GM19239 (cell line): ENCODE results near the gene GTPBP1.
A peak's percentile ranks its signal among the peaks of the same experiment; 100 is the strongest.

Experiments
- DNase-seq: peaks from one replicate; pipeline ENCODE4 v3.0.0; 2011; ENCODE audit warnings: low spot score; ENCODE audit not compliant: insufficient read length
- FAIRE-seq: peaks from 2 replicates; lab custom pipeline; 2011; peaks lifted over from hg19 to GRCh38; lab: Jason Lieb, UNC

Gene GTPBP1

DNA sequence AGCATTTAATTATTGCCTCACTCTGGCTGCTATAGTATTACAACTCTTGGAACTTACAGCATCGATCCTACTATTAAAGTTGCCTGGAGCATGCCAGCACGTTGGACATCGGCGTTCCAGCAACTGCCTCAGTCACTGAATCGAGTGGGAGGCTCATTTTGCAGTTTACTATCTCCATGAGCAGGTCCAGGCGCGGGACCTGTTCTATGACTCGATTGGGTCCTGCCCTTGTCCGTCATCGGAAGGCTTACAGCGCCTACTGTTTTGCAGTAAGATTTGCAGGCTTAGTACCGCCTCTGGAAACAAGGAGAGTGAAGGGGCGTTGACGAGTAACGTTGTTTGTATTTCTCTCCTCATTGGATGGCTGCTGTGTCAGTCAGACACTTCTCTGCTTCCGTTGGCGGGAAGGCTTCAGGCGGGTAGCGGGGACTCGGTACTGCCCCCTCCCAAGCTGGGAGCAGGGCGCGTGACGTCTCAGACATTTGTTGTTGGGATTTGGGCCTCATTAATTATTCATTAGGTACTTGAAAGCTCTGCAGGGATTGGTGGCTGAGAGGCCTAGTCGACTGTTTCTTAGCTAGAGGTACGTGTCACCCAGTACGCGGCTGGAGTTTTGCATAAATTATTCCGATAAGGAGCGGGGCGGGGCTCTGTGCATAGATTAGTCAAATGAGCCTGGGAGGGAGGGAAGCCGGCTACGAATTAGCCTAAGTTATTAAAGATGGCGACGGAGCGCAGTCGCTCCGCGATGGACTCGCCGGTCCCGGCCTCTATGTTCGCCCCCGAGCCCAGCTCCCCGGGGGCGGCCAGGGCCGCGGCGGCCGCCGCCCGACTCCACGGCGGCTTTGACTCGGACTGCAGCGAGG lies at the start of gene GTPBP1:
GTPBP1 (plus strand) TSS at position 710 of the 866 bp plus-strand sequence; CDS start at position 722, 12 bp downstream.
- FAIRE-seq: peak; percentile 99
- DNase-seq: peak; percentile 88

DNA sequence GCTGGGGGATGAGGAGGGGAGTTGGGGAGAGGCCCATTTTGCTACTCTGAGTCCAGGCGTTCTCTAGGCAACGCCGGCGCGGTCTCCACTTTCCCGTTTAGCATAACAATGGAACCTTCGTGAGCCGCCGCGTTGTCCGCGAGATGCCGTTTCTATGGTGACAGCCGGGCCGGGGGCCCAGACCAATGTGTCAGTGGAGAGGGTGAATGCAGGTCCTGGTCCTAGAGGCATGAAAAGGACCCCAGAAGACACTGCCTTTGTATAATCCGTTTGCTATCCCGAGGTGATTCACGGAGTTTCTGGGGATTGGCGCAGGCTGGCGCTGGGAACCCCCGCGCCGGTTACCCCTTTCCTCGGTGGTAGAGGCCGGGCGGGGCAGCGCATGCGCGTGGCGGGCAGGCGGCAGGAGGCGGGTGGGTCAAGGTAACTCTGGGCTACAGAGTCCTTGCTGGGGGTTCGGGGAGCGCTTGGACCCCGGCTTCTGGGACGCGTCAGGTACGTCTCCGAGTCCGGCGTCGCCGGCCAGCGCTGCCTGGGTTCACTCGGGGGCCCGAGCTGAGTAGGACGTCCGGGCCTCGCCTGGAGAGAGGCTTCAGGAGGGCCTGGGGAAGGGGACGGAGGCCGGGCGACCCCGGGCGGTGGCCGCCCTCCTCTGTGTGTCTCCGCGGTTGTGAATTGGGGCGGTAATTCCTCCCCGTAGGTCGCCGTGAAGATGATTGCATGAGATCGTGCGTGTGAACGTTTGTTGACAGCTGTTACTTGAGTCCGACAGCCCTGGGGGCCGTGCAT lies 49.3 kb upstream of the GTPBP1 start, which contains the start of the genes CBY1 and FAM227A:
CBY1 (plus strand) TSS at position 383 of the 789 bp plus-strand sequence. CDS start 11,417 bp downstream, outside the sequence.
FAM227A (minus strand) TSS at position 137 of the 789 bp plus-strand sequence. CDS start 6,224 bp downstream, outside the sequence.
- FAIRE-seq (peak; percentile 86), DNase-seq (peak; percentile 96)

- FAIRE-seq (peak; percentile 86), DNase-seq (peak; percentile 28)
These were observed 48.5 kb upstream of the GTPBP1 start for GRCh38 chr22:38657045-38657909.

DNA sequence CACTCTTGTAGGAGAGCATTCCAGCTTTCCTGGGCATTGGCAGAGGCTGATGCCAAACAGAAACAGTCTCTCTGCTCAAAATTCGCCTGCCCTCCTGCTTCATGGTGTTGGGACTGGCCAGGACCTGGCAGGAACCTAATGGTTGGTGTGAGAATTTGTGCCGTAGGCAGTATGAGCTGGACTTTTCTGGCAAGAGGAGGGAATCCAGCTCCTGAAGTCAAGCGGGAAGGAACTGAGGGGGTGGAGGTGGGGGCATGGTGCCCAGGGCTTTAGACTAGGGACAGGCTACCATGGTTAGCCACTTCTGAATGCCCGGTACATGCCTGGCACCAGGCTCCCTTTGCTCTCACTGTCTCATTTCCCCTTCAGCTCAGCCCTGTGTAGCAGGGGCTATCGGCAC lies 30.9 kb upstream of the GTPBP1 start:
- DNase-seq: no peak
- FAIRE-seq: no peak

DNA sequence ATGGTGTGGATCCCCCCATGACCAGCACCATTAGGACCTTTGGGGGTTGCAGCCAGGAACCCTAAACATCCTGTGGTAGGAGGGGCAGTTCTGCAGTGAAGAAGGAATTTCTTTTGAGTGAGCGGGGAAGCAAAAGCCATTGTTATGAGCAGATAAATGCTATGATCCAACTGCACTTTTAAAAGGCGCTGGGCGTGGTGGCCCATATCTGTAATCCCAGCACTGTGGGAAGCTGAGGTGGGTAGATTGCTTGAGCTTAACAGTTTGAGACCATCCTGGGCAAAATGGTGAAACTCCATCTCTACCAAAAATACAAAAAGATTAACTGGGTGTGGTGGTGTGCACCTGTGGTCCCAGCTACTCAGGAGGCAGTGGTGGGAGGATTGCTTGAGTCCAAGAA lies 29.9 kb upstream of the GTPBP1 start:
- FAIRE-seq (no peak), DNase-seq (no peak)

- DNase-seq (peak; percentile 99), FAIRE-seq (peak; percentile 93)
These were observed 24.0 kb upstream of the GTPBP1 start, which contains the start of gene TOMM22 for GRCh38 chr22:38681582-38682335. TOMM22 (plus strand) TSS chr22:38681957; CDS start chr22:38681979, 22 bp downstream.

GRCh38 chr22:38684895-38685294 lies 20.8 kb upstream of the GTPBP1 start:
- FAIRE-seq: no peak
- DNase-seq: no peak

- no peak for DNase-seq
- FAIRE-seq: no peak
These were observed 20.0 kb upstream of the GTPBP1 start for GRCh38 chr22:38685761-38686160.

- FAIRE-seq: no peak
- no peak for DNase-seq
These were observed 16.1 kb upstream of the GTPBP1 start for GRCh38 chr22:38689651-38690050.

- DNase-seq: no peak
- no peak for FAIRE-seq
These were observed 11.7 kb upstream of the GTPBP1 start for GRCh38 chr22:38694049-38694448.

GRCh38 chr22:38694940-38695339 lies 10.8 kb upstream of the GTPBP1 start:
- DNase-seq (no peak), FAIRE-seq (no peak)

DNA sequence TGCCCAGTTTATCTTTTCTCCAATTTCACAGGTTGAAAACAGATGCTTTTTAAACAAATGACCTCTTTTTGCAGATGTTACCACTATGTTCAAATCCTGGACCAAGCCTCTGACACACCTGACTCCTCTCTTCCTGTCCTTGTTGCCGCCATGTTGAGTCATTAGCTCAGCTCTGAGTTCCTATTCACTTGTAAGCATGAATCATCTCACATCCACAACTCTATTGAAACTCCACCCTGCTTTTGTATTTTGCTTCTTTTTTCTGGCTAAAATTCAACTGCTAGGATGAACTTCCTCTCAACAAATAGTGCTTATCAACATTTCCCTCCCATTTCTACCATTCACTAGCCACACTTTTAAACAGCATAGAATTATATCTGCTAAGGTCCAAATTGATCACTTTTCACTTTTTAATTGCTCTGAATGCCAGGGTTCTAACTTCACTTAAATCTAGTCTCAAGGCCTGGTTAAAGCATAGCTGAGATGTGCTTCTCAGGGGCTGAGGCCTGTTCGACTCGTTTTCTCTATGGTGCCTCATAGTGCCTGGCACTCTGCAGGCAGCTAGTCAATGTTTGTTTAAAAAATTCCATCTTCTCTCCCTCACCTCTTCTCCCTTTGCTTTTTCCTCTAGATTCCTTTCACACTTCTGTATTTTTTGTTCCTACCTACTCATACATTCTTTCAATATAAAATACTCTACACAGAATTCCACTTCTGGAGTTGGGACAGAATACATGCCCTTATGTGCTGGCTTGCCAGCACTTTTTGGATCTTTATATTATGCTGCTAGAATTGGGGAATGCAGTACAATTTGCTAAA lies 8.9 kb upstream of the GTPBP1 start:
- peak; percentile 4 for FAIRE-seq
- DNase-seq: no peak

- DNase-seq: no peak
- no peak for FAIRE-seq
These were observed 8.2 kb upstream of the GTPBP1 start for GRCh38 chr22:38697425-38698089.

GRCh38 chr22:38698407-38699094 lies 7.2 kb upstream of the GTPBP1 start:
- FAIRE-seq (no peak), DNase-seq (no peak)

DNA sequence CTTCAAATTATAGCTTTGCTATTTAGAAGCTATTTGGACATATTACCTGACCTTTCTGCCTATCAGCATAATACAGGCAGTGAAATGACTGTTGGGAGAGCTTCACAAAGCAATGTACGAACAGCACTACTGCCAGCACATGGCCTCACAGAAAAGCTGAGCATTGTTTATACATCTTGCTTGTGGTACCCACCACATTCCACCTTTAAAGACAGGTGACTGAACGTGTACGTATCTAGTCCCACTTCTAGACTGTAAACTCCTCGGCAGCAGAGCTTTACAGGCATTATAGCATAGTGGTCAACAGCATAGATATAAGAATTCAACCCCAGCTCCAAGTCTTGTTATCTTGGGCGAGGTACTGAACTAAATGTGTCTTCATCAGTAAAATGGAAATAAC lies 6.6 kb upstream of the GTPBP1 start:
- no peak for DNase-seq
- FAIRE-seq: no peak

DNA sequence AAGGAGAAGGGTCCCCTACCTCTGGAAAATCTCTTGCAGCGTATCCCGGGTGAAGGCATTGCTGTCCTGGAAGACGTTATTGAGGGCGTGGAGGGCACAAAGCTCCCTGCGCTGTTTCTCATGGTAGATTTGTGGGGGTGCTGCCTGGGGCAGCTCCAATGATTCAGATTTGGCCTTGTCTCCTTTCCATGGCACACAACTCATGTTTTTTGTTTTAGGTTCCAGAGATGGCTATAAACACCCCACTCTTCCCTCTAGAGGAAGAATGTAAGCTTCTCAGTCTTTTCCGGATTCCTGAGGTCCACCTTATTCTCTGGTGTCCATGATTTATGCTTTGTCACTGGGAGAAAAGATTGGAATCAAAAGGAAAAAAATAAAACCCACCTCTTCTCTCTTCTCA lies 6.0 kb upstream of the GTPBP1 start:
- DNase-seq (no peak), FAIRE-seq (no peak)

- no peak for DNase-seq
- FAIRE-seq: no peak
These were observed 5.4 kb upstream of the GTPBP1 start for GRCh38 chr22:38700270-38700788.
